Mesenchymal stem cell (in vitro differentiated cells and primary cell): ENCODE data around the gene SLC8A1.

Experiments
- DNase-seq: peaks from one replicate; pipeline ENCODE4 v3.0.0-alpha.2; 2013
- H2AFZ ChIP-seq: one replicate; pipeline ENCODE4 v1.6.1; 2013; ENCODE audit warnings: low read depth, mild to moderate bottlenecking, control low read depth, inconsistent platforms, low read length, moderate library complexity
- H2AK5ac ChIP-seq: 2 replicates; pipeline ENCODE4 v1.6.1; 2013; ENCODE audit warnings: low read length, moderate library complexity, mild to moderate bottlenecking, inconsistent platforms; ENCODE audit not compliant: severe bottlenecking
- H2BK120ac ChIP-seq: one replicate; pipeline ENCODE4 v1.6.1; 2013; ENCODE audit warnings: low read depth, mild to moderate bottlenecking, inconsistent platforms, low read length, moderate library complexity
- H2BK12ac ChIP-seq, 2 experiments: one replicate each; pipeline ENCODE4 v1.6.1; 2013; ENCODE audit warnings: inconsistent platforms in 2 of 2, low read length in 2 of 2, mild to moderate bottlenecking in 2 of 2, moderate library complexity in 2 of 2, control low read depth in 1 of 2
- H2BK15ac ChIP-seq: one replicate; pipeline ENCODE4 v1.6.1; 2013; ENCODE audit warnings: mild to moderate bottlenecking, low read depth, inconsistent platforms; ENCODE audit not compliant: poor library complexity, severe bottlenecking
- H2BK5ac ChIP-seq: 2 replicates; pipeline ENCODE4 v1.6.1; 2013; ENCODE audit warnings: low read depth, mild to moderate bottlenecking, low read length, control low read depth, inconsistent platforms; ENCODE audit not compliant: poor library complexity, severe bottlenecking
- H3K14ac ChIP-seq, 2 experiments: one replicate each; pipeline ENCODE4 v1.6.1; 2013; ENCODE audit warnings: inconsistent platforms in 2 of 2, low read length in 2 of 2, control low read depth in 1 of 2, mild to moderate bottlenecking in 1 of 2, moderate library complexity in 1 of 2
- H3K18ac ChIP-seq, 2 experiments: one replicate each; pipeline ENCODE4 v1.6.1; 2013; ENCODE audit warnings: inconsistent platforms in 2 of 2, low read length in 2 of 2, control low read depth in 1 of 2, low read depth in 1 of 2, mild to moderate bottlenecking in 1 of 2
- H3K23ac ChIP-seq, 2 experiments: one replicate each; pipeline ENCODE4 v1.6.1; 2013; ENCODE audit warnings: inconsistent platforms in 2 of 2, low read length in 2 of 2, mild to moderate bottlenecking in 2 of 2, moderate library complexity in 2 of 2, control low read depth in 1 of 2
- H3K27ac ChIP-seq: 2 replicates; pipeline ENCODE4 v1.5.1; 2013; ENCODE audit warnings: mild to moderate bottlenecking, moderate library complexity, low read length, control low read depth, inconsistent platforms; ENCODE audit not compliant: poor library complexity, severe bottlenecking
- H3K27me3 ChIP-seq, 2 experiments: 2 replicates each; pipeline versions ENCODE4 v1.6.1 to v1.7.0; 2013; ENCODE audit warnings: low read length in 2 of 2, mild to moderate bottlenecking in 2 of 2, moderate library complexity in 2 of 2, control low read depth in 1 of 2, inconsistent platforms in 1 of 2; ENCODE audit not compliant: control insufficient read depth in 1 of 2, insufficient read depth in 1 of 2
- H3K36me3 ChIP-seq, 2 experiments: 2 replicates each; pipeline versions ENCODE4 v1.6.1 to v1.7.0; 2013; ENCODE audit warnings: low read length in 2 of 2, control low read depth in 1 of 2, inconsistent platforms in 1 of 2, low read depth in 1 of 2, mild to moderate bottlenecking in 1 of 2; ENCODE audit not compliant: insufficient read depth in 2 of 2, control insufficient read depth in 1 of 2
- H3K4ac ChIP-seq, 2 experiments: one replicate each; pipeline ENCODE4 v1.6.1; 2013; ENCODE audit warnings: inconsistent platforms in 2 of 2, low read length in 2 of 2, mild to moderate bottlenecking in 2 of 2, moderate library complexity in 2 of 2, control low read depth in 1 of 2, low read depth in 1 of 2
- H3K4me1 ChIP-seq: 2 replicates; pipeline ENCODE4 v1.6.1; 2013; ENCODE audit warnings: low read depth, low read length, control low read depth; ENCODE audit not compliant: control insufficient read depth, insufficient read depth
- H3K4me2 ChIP-seq: 2 replicates; pipeline ENCODE4 v1.6.1; 2013; ENCODE audit warnings: low read length, mild to moderate bottlenecking, inconsistent platforms; ENCODE audit not compliant: poor library complexity, severe bottlenecking
- H3K4me3 ChIP-seq, 2 experiments: 2 replicates each; pipeline versions ENCODE4 v1.5.1 to v1.7.0; 2013; ENCODE audit warnings: low read length in 2 of 2, mild to moderate bottlenecking in 2 of 2, control low read depth in 1 of 2, low read depth in 1 of 2; ENCODE audit not compliant: insufficient read depth in 1 of 2
- H3K79me1 ChIP-seq: replicated peaks from 2 replicates; pipeline ENCODE4 v1.6.1; 2013; ENCODE audit warnings: mild to moderate bottlenecking, control low read depth, low read length, inconsistent platforms; ENCODE audit not compliant: poor library complexity, severe bottlenecking
- H3K9ac ChIP-seq: 2 replicates; pipeline ENCODE4 v1.7.0; 2013; ENCODE audit warnings: mild to moderate bottlenecking, low read length, moderate library complexity
- H3K9me3 ChIP-seq: 2 replicates; pipeline ENCODE4 v1.7.0; 2013; ENCODE audit warnings: mild to moderate bottlenecking, low read length; ENCODE audit not compliant: control insufficient read depth
- H4K8ac ChIP-seq: one replicate; pipeline ENCODE4 v1.6.1; 2013; ENCODE audit warnings: inconsistent platforms, mild to moderate bottlenecking, low read length, moderate library complexity
- H4K91ac ChIP-seq: one replicate; pipeline ENCODE4 v1.6.1; 2013; ENCODE audit warnings: mild to moderate bottlenecking, low read length, inconsistent platforms
- WGBS: methylation state at CpG from one replicate; pipeline ENCODE4 v1.1.7; 2013; ENCODE audit warnings: mixed read lengths; 5-methylcytosine and 5-hydroxymethylcytosine counted together

Gene SLC8A1

DNA sequence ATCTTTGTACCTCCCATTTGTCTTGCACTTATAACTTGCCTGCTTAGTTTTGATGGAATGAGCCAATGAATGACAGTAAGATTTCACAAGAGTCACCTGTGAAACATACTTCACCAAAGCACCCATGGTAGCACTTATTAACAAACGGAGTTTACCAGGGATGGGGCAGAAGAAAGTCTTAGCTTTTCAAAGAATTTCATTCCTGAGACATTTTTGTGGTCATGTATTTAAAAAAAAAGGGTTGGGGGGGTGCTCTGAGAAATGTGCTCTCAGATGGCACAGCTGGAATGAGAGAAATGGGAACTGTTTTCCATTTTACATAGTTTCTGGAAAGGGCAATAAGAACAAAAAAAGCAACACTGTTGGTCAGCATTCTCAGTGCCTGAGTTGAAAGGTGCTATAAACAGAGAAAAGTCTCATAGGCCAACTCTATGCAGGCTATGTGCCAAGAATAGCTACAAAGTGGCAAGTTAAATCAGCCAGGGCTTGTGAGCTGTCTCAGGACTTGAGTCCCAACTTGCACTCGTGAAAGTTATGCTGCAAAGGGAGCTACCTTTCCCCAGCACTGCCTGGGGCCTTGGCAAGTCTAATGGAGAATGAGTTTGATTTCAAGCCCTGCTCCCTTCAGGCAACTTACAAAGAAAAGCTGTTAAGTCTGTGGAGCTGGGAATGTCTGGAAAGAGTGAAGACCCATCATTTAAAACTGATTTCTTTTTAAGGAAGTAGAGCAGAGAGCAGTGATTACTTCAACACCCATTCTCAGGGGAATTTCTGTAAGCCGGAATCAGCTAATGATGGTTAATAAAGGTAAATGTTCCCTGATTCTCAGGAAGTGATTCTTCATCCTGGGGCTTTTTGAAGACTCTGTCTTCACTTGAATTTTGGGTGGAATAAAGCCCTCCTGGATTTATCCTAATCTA lies 170.6 kb downstream of the SLC8A1 start:
- Histone ChIP-seq H2BK12ac (no peak overlapping the region), H3K27ac (peak overlapping the region; percentile 94), H2AK5ac (peak overlapping the region; percentile 16), H3K9ac (peak overlapping the region; percentile 83), H3K79me1 (peaks cover 4% of the 10 kb centered on the region), H3K18ac (no peak overlapping the region), H3K4ac (no peak overlapping the region), H3K23ac (no peak overlapping the region), H2BK5ac (peak overlapping the region; percentile 66), H3K4me1 (peaks cover 2% of the 10 kb centered on the region), H3K4me2 (no peak overlapping the region), H4K91ac (no peak overlapping the region), H2AFZ (no peak overlapping the region), H3K4me3 (no peak overlapping the region), H3K27me3 (no peaks in the 10 kb centered on the region), H2BK120ac (no peak overlapping the region), H3K36me3 (no peaks in the 10 kb centered on the region), H2BK15ac (no peak overlapping the region), H3K14ac (no peak overlapping the region), H3K9me3 (no peaks in the 10 kb centered on the region), H4K8ac (no peak overlapping the region)
- WGBS, result 71% methylated on average over 3 of the region's 3 CpGs
- peak; percentile 64 for DNase-seq

DNA sequence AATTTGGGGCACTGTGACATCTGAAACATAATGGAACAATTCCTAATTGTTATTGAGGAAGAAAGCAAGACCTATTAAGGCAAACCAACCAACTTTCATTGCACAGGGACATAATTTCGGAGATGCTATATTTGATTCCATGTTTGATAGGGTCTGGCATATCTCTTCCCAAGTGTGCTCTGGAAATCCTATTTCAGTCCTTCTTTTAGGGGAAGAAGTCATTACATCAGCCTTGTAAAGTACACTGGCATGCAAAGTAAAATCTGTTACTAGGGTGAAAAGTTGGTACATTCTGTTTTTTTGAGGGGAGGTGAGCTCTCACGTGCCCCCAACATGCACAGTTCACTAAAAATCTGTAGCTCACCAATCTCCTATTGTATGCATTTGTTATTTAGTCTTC lies 172.4 kb downstream of the SLC8A1 start:
- no peak overlapping the region for H3K23ac ChIP-seq

GRCh38 chr2:40279001-40279400 lies 172.9 kb downstream of the SLC8A1 start:
- Histone ChIP-seq H3K27ac (no peak overlapping the region), H3K4me2 (peak overlapping the region; percentile 6), H2BK15ac (no peak overlapping the region), H3K14ac (no peak overlapping the region), H2BK5ac (no peak overlapping the region), H2AFZ (no peak overlapping the region), H3K18ac (no peak overlapping the region), H4K8ac (no peak overlapping the region), H3K4me3 (peak overlapping the region in 1 of 2 experiments; percentile 58), H2AK5ac (no peak overlapping the region), H3K27me3 (no peaks in the 10 kb centered on the region), H2BK120ac (no peak overlapping the region), H3K79me1 (peaks cover 2% of the 10 kb centered on the region), H3K4ac (no peak overlapping the region), H3K9me3 (no peaks in the 10 kb centered on the region), H3K9ac (peak overlapping the region; percentile 71), H3K36me3 (no peaks in the 10 kb centered on the region), H4K91ac (no peak overlapping the region), H2BK12ac (no peak overlapping the region), H3K23ac (no peak overlapping the region), H3K4me1 (peaks cover 2% of the 10 kb centered on the region)
- peak; percentile 33 for DNase-seq
- 75% methylated on average over 2 of the region's 2 CpGs for WGBS

More for the DNA sequence above, 172.4 kb downstream of the SLC8A1 start:
- 100% methylated on average over 1 of the region's 2 CpGs for WGBS
- Histone ChIP-seq H3K18ac (no peak overlapping the region), H3K4me1 (peaks cover 2% of the 10 kb centered on the region), H2BK15ac (no peak overlapping the region), H3K9me3 (no peaks in the 10 kb centered on the region), H4K8ac (no peak overlapping the region), H3K4me2 (no peak overlapping the region), H3K9ac (peak overlapping the region; percentile 71), H3K27ac (peak overlapping the region; percentile 10), H3K36me3 (no peaks in the 10 kb centered on the region), H3K14ac (no peak overlapping the region), H3K27me3 (no peaks in the 10 kb centered on the region), H2BK5ac (no peak overlapping the region), H2AK5ac (peak overlapping the region; percentile 62), H3K4ac (no peak overlapping the region), H3K4me3 (no peak overlapping the region), H4K91ac (no peak overlapping the region), H2BK120ac (no peak overlapping the region), H3K79me1 (peaks cover 2% of the 10 kb centered on the region), H2BK12ac (no peak overlapping the region), H2AFZ (no peak overlapping the region)
- DNase-seq, result no peak

GRCh38 chr2:40276076-40276475 lies 175.8 kb downstream of the SLC8A1 start:
- Histone ChIP-seq H3K27me3 (no peaks in the 10 kb centered on the region), H3K14ac (no peak overlapping the region), H4K91ac (no peak overlapping the region), H2BK15ac (no peak overlapping the region), H3K4me2 (no peak overlapping the region), H3K9ac (no peak overlapping the region), H3K79me1 (peaks cover 2% of the 10 kb centered on the region), H2BK5ac (no peak overlapping the region), H3K4ac (no peak overlapping the region), H3K9me3 (no peaks in the 10 kb centered on the region), H3K27ac (no peak overlapping the region), H2BK12ac (no peak overlapping the region), H2BK120ac (no peak overlapping the region), H2AFZ (no peak overlapping the region), H3K18ac (no peak overlapping the region), H4K8ac (no peak overlapping the region), H3K36me3 (no peaks in the 10 kb centered on the region), H2AK5ac (no peak overlapping the region), H3K4me3 (no peak overlapping the region), H3K23ac (no peak overlapping the region), H3K4me1 (peaks cover 7% of the 10 kb centered on the region)
- no peak for DNase-seq
- no CpG with 5 or more reads among the region's 1 CpG for WGBS
